NCI-H526 (cell line): Measurements from ENCODE around the gene SPHK1.

Experiments used
- DNase-seq, 2 experiments: peaks; one replicate each; lab custom pipeline; 2025; lab: John Stamatoyannopoulos, UW

Gene SPHK1

GRCh38 chr17:76433693-76434092, 49.3 kb downstream of the SPHK1 start:
- DNase-seq, result no peak

- peak; percentile 78 for DNase-seq
These were observed 50.5 kb downstream of the SPHK1 start for GRCh38 chr17:76434870-76435269.

- DNase-seq, result no peak
These were observed 51.3 kb downstream of the SPHK1 start for GRCh38 chr17:76435751-76436150.
